HCT116 (cell line): ENCODE measurements around the gene CELF4. TPM values are rescaled to one million over a fixed set of nuclear protein-coding genes. Genes with fewer than 3 reads are reported as not detected.

Source experiments
- ATAC-seq: fragments of 200-7000 bp; cut with Tn5 transposase; 2 replicates; pipeline ENCODE4 v1.9.1; 2020; ENCODE audit warnings: mild to moderate bottlenecking, moderate library complexity
- BruUV-seq: library from RNA; stranded (reverse); fragments of 400-500 nt; replicated peaks from 2 replicates; lab custom pipeline; 2021; lab: Mats Ljungman, UMichigan
- CTCF ChIA-PET: fragments of 300-600 bp; sonication (Branson Sonifier 250); formaldehyde crosslinking; loops from one replicate; lab custom pipeline; 2021; ENCODE audit warnings: antibody characterized with exemption; lab: Charles Lee
- POLR2A ChIA-PET: fragments of 300-600, 350-600 bp; sonication (Branson Sonifier 250); formaldehyde crosslinking; loops from one replicate; lab custom pipeline; 2021; ENCODE audit warnings: antibody characterized with exemption; lab: Charles Lee
- RAD21 ChIA-PET, 2 experiments: fragments of 300-600 bp; sonication (Branson Sonifier 250); formaldehyde crosslinking; loops; one replicate each; lab custom pipeline; 2023; ENCODE audit warnings: low total read pairs in 2 of 2; ENCODE audit not compliant: uncharacterized antibody in 2 of 2, unreplicated experiment in 2 of 2, low non-redundant PET in 1 of 2; lab: Charles Lee
- DNase-seq: peaks from one replicate; pipeline ENCODE4 v3.0.0-alpha.2; 2010; ENCODE audit warnings: low read depth, low spot score
- H2AFZ ChIP-seq: fragments of 200-600 bp; shearing (Covaris generic), sonication (generic); 2 replicates; pipeline ENCODE4 v1.6.1; 2017; ENCODE audit warnings: low read depth, mixed run types, mixed read lengths, antibody characterized with exemption, low read length; ENCODE audit not compliant: poor library complexity, severe bottlenecking
- H3K27ac ChIP-seq: 2 replicates; pipeline ENCODE4 v1.5.1; 2012; ENCODE audit warnings: low read depth, low read length
- H3K27me3 ChIP-seq: fragments of 200-600 bp; sonication (generic); 2 replicates; pipeline ENCODE4 v1.6.1; 2016; ENCODE audit warnings: mixed run types, low read length, mixed read lengths; ENCODE audit not compliant: insufficient read depth
- H3K36me3 ChIP-seq, 2 experiments: fragments of 200-500 bp in 1 of 2; fragments of 200-600 bp in 1 of 2; sonication (Bioruptor generic) in 1 of 2; sonication (generic) in 1 of 2; 2 replicates each; pipeline versions ENCODE4 v1.5.1 to v1.6.1; 2014 to 2016; ENCODE audit warnings: low read length in 2 of 2, inconsistent platforms in 1 of 2, mixed read lengths in 1 of 2, mixed run types in 1 of 2; ENCODE audit not compliant: insufficient read depth in 2 of 2, control insufficient read depth in 1 of 2
- H3K4me1 ChIP-seq, 2 experiments: fragments of 200-600 bp in 1 of 2; sonication (generic) in 1 of 2; 2 replicates each; pipeline versions ENCODE4 v1.5.1 to v1.6.1; 2012 to 2017; ENCODE audit warnings: low read length in 2 of 2, inconsistent platforms in 1 of 2, mild to moderate bottlenecking in 1 of 2, mixed read lengths in 1 of 2, mixed run types in 1 of 2, moderate library complexity in 1 of 2; ENCODE audit not compliant: insufficient read depth in 2 of 2, control insufficient read depth in 1 of 2
- H3K4me2 ChIP-seq: fragments of 200-600 bp; sonication (generic); 2 replicates; pipeline ENCODE4 v1.6.1; 2017; ENCODE audit warnings: mixed run types, low read length, mixed read lengths
- H3K4me3 ChIP-seq, 2 experiments: fragments of 200-600 bp in 1 of 2; sonication (generic) in 1 of 2; replicated peaks in 1 of 2; 2 replicates each; pipeline ENCODE4 v1.5.1; 2011 to 2016; ENCODE audit warnings: low read length in 2 of 2, control low read depth in 1 of 2, low read depth in 1 of 2, mild to moderate bottlenecking in 1 of 2, mixed read lengths in 1 of 2, mixed run types in 1 of 2
- H3K79me2 ChIP-seq: fragments of 200-600 bp; sonication (generic); 2 replicates; pipeline ENCODE4 v1.6.1; 2017; ENCODE audit warnings: mild to moderate bottlenecking, mixed run types, low read length, moderate library complexity, mixed read lengths; ENCODE audit not compliant: insufficient read depth
- H3K9ac ChIP-seq: fragments of 200-600 bp; sonication (generic); 2 replicates; pipeline ENCODE4 v1.6.1; 2016; ENCODE audit warnings: low read length, mixed read lengths
- H3K9me2 ChIP-seq: fragments of 200-600 bp; sonication (generic), shearing (Covaris generic); 2 replicates; pipeline ENCODE4 v1.6.1; 2017; ENCODE audit warnings: mixed run types, mild to moderate bottlenecking, moderate library complexity; ENCODE audit not compliant: insufficient read depth
- H3K9me3 ChIP-seq, 2 experiments: fragments of 200-500 bp in 1 of 2; fragments of 200-600 bp in 1 of 2; sonication (Bioruptor generic) in 1 of 2; sonication (generic) in 1 of 2; 2 replicates each; pipeline ENCODE4 v1.6.1; 2014 to 2017; ENCODE audit warnings: low read length in 2 of 2, mixed read lengths in 2 of 2, inconsistent platforms in 1 of 2, low read depth in 1 of 2, mild to moderate bottlenecking in 1 of 2, mixed run types in 1 of 2, moderate library complexity in 1 of 2; ENCODE audit not compliant: control insufficient read depth in 1 of 2, insufficient read depth in 1 of 2
- H4K20me1 ChIP-seq: fragments of 200-600 bp; sonication (generic), shearing (Covaris generic); 2 replicates; pipeline ENCODE4 v1.6.1; 2017; ENCODE audit warnings: mixed run types, mild to moderate bottlenecking, moderate library complexity; ENCODE audit not compliant: insufficient read depth
- CEBPB ChIP-seq: IDR thresholded peaks from 2 replicates; pipeline ENCODE4 v1.6.1; 2012; ENCODE audit warnings: low read depth
- EGR1 ChIP-seq: IDR thresholded peaks from 2 replicates; pipeline ENCODE4 v1.6.1; 2012; ENCODE audit warnings: low read depth
- EZH2 ChIP-seq: fragments of 200-600 bp; sonication (generic); IDR thresholded peaks from 2 replicates; pipeline ENCODE4 v1.6.1; 2017; ENCODE audit warnings: antibody characterized with exemption, mixed run types
- MAX ChIP-seq: IDR thresholded peaks from 2 replicates; pipeline ENCODE4 v1.6.1; 2012
- POLR2A ChIP-seq: IDR thresholded peaks from 2 replicates; pipeline ENCODE4 v1.7.0; 2011; ENCODE audit warnings: borderline replicate concordance; ENCODE audit not compliant: insufficient read depth, insufficient read length; ENCODE audit errors: extremely low read depth
- POLR2AphosphoS5 ChIP-seq: IDR thresholded peaks from 2 replicates; pipeline ENCODE4 v1.6.1; 2011; ENCODE audit warnings: mild to moderate bottlenecking, low read depth, low read length, moderate library complexity
- RAD21 ChIP-seq: IDR thresholded peaks from 2 replicates; pipeline ENCODE4 v1.6.1; 2012; ENCODE audit warnings: low read depth, mild to moderate bottlenecking
- REST ChIP-seq: IDR thresholded peaks from 2 replicates; pipeline ENCODE4 v1.6.1; 2012; ENCODE audit warnings: low read depth
- SRF ChIP-seq: IDR thresholded peaks from 2 replicates; pipeline ENCODE4 v1.6.1; 2012; ENCODE audit warnings: low read depth
- TCF7L2 ChIP-seq: IDR thresholded peaks from 2 replicates; pipeline ENCODE4 v1.7.0; 2011; ENCODE audit warnings: borderline replicate concordance, inconsistent platforms; ENCODE audit not compliant: insufficient read depth, insufficient read length; ENCODE audit errors: extremely low read depth
- YY1 ChIP-seq: IDR thresholded peaks from 2 replicates; pipeline ENCODE4 v1.6.1; 2011; ENCODE audit warnings: low read length, low read depth, moderate library complexity, mild to moderate bottlenecking; ENCODE audit not compliant: insufficient replicate concordance; ENCODE audit errors: extremely low read depth
- ZBTB33 ChIP-seq: IDR thresholded peaks from 2 replicates; pipeline ENCODE4 v1.6.1; 2011; ENCODE audit warnings: mild to moderate bottlenecking, low read length, moderate library complexity; ENCODE audit not compliant: insufficient replicate concordance; ENCODE audit errors: extremely low read depth
- ZFX ChIP-seq: fragments of 450-650 bp; IDR thresholded peaks from 2 replicates; pipeline ENCODE4 v1.6.1; 2017
- intact Hi-C: fragments of 100-400 bp; cut with micrococcal nuclease; formaldehyde crosslinking; loops from 2 replicates; pipeline ENCODE4 v1.10.0; 2022
- total RNA-seq: library from RNA; stranded (reverse); gene quantifications from one replicate; pipeline ENCODE4 v1.2.1, GENCODE V29; 2021; ENCODE audit not compliant: unreplicated experiment

The CELF4 gene
- total RNA-seq, 1 experiment from 2014 or later: not detected

GRCh38 chr18:37440206-37440605 is 125.4 kb downstream of the CELF4 start:
- Histone ChIP-seq H3K27ac (no peak overlapping the region), H3K79me2 (no peaks in the 10 kb centered on the region), H3K4me2 (no peak overlapping the region), H3K9me2 (no peaks in the 10 kb centered on the region), H3K4me1 (peaks cover 9 to 19% of the 10 kb centered on the region in 2 experiments; a peak in 3 of 4 replicates), H3K27me3 (peaks cover 49% of the 10 kb centered on the region; the same call in 1 of the 2 replicates), H2AFZ (no peak overlapping the region), H4K20me1 (no peaks in the 10 kb centered on the region), H3K36me3 (no peaks in the 10 kb centered on the region), H3K4me3 (no peak overlapping the region), H3K9ac (no peak overlapping the region)
- DNase-seq: no peak
- ChIA-PET RAD21 (no interaction called here), POLR2A (no interaction called here), CTCF (no interaction called here)
- no TSS peak for BruUV-seq
- ATAC-seq: no peak
- intact Hi-C loops: no loop called here
- TF ChIP-seq CEBPB (no peak), TCF7L2 (no peak), RAD21 (no peak), YY1 (no peak), MAX (no peak), EZH2 (no peak), ZBTB33 (no peak), REST (no peak), ZFX (no peak), EGR1 (no peak), SRF (no peak), POLR2AphosphoS5 (no peak), POLR2A (no peak)
- TF ChIP-seq, all 23 proteins: peak for 0
- H3K9me3 ChIP-seq: 0 out of 4 replicates have a peak, but pooled peaks cover 0 to 3% of the 10 kb centered on the region in 2 experiments
